HG02642 (cell line): ENCODE measurements around the gene VAX1.
"Not testable (repeated sequence)": the region's sequence is repeated elsewhere in the genome, so short reads cannot be mapped to it uniquely, and the experiment has no call there.

Experiments used
- ATAC-seq: cut with Tn5 transposase; IDR thresholded peaks from one replicate; pipeline ENCODE4 v1.9.1; 2021; ENCODE audit warnings: mild to moderate bottlenecking; ENCODE audit not compliant: unreplicated experiment, poor library complexity

Gene VAX1

GRCh38 chr10:117137911-117138642 lies at the start of gene VAX1:
Gene VAX1 (minus strand): TSS chr10:117138270. CDS start chr10:117138056, 214 bp downstream.
- no peak for ATAC-seq

- no peak for ATAC-seq
Observed at GRCh38 chr10:117186832-117187615, 49.0 kb upstream of the VAX1 start.

- ATAC-seq: not testable (repeated sequence)
Observed at GRCh38 chr10:117185817-117186216, 47.7 kb upstream of the VAX1 start.

- ATAC-seq: no peak
Observed at GRCh38 chr10:117184821-117185220, 46.8 kb upstream of the VAX1 start.

- ATAC-seq: no peak
Observed at GRCh38 chr10:117184296-117184695, 46.2 kb upstream of the VAX1 start.

GRCh38 chr10:117178190-117178589 lies 40.1 kb upstream of the VAX1 start:
- ATAC-seq: no peak

GRCh38 chr10:117175901-117176534 lies 37.9 kb upstream of the VAX1 start:
- ATAC-seq: peak; percentile 39

- ATAC-seq: peak; percentile 42
Observed at GRCh38 chr10:117175215-117175900, 37.3 kb upstream of the VAX1 start.

- peak; percentile 86 for ATAC-seq
Observed at GRCh38 chr10:117174439-117175214, 36.6 kb upstream of the VAX1 start.

GRCh38 chr10:117170244-117170643 lies 32.2 kb upstream of the VAX1 start:
- ATAC-seq: no peak

GRCh38 chr10:117169480-117169879 lies 31.4 kb upstream of the VAX1 start:
- no peak for ATAC-seq

- ATAC-seq: no peak
Observed at GRCh38 chr10:117168729-117169128, 30.7 kb upstream of the VAX1 start.

- peak; percentile 90 for ATAC-seq
Observed at GRCh38 chr10:117167789-117168674, 30.0 kb upstream of the VAX1 start.

GRCh38 chr10:117167346-117167788 lies 29.3 kb upstream of the VAX1 start:
- no peak for ATAC-seq

GRCh38 chr10:117166418-117167345 lies 28.6 kb upstream of the VAX1 start:
- no peak for ATAC-seq

GRCh38 chr10:117165538-117166417 lies 27.7 kb upstream of the VAX1 start:
- no peak for ATAC-seq
